ENCODE results near the gene ZNF423.

The ZNF423 gene

DNA sequence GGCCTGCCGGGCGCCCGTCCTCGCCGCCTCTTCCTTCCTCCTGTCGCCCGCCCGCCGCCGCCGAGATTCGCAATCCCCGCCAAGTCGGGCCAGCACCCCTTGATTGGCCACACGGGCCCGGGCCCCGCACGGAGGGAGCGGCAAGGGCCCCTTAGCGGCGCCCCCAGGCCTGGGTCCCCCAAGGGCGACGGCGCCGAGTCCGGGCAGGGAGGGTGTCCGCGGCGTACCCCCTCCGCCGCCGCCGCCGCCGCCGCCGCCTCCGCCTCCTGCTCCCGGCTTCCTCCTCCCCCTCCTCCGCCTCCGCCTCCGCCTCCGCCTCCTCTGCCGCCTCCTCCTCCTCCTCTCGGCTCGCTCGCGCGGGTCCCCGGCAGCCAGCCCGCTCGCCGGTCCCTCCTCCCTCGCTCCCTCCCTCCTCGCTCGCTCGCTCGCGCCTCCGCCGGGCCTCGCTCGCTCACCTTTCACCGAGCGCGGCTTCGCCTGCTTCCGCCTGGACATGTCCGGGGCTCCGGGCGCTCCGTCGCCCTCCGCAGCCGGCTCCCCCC, 561 bp downstream of the ZNF423 start:
- Histone ChIP-seq H3K4me1 (peaks cover 0 to 47% (median 34%) of the 10 kb centered on the region in 4 donors), H3K27ac (peak overlapping the region; percentile 86 to 89), H3K27me3 (no peaks in the 10 kb centered on the region), H3K4me3 (peak overlapping the region; percentile 74 to 86), H3K9me3 (no peaks in the 10 kb centered on the region), H3K36me3 (no peaks in the 10 kb centered on the region)
- peak; percentile 82 to 95 for DNase-seq
- TF ChIP-seq, protein P1, sequence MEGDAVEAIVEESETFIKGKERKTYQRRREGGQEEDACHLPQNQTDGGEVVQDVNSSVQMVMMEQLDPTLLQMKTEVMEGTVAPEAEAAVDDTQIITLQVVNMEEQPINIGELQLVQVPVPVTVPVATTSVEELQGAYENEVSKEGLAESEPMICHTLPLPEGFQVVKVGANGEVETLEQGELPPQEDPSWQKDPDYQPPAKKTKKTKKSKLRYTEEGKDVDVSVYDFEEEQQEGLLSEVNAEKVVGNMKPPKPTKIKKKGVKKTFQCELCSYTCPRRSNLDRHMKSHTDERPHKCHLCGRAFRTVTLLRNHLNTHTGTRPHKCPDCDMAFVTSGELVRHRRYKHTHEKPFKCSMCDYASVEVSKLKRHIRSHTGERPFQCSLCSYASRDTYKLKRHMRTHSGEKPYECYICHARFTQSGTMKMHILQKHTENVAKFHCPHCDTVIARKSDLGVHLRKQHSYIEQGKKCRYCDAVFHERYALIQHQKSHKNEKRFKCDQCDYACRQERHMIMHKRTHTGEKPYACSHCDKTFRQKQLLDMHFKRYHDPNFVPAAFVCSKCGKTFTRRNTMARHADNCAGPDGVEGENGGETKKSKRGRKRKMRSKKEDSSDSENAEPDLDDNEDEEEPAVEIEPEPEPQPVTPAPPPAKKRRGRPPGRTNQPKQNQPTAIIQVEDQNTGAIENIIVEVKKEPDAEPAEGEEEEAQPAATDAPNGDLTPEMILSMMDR (IDR thresholded peaks at IDR 0.05): no peak
- intact Hi-C loops (cut with DNase I; ENCODE audit: low total_unique reads): loop anchor here (2.0 to 10.0 kb wide), 4 partner anchors 21 to 889 kb away; partner anchors contain the start of gene CYLD

DNA sequence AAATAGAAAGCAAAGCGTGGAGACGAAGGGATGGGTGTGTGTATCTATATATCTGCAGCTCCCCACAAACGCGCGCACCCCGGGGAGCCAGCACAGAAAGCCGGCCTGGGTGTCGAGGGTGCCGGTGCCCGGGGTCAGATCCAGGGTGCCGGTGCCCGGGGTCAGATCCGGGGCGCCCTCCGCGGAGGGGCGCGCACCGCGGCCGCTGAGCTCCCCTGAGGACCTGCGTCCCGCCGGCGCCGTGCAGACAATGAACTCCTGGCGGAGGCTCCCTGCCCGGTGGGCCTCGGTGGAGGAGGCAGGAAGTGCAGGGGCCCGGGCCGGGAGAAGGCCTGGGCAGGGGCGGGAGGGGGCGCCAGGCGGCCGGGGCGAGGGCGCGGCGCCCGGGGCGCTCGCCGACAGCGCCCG, 1.1 kb downstream of the ZNF423 start:
- DNase-seq: peak; percentile 34 to 68
- TF ChIP-seq, protein P1 (IDR thresholded peaks at IDR 0.05): no peak
- peak overlapping the region; percentile 86 to 89 for H3K27ac ChIP-seq
- H3K4me3 ChIP-seq: peak overlapping the region; percentile 74 to 86
- H3K9me3 ChIP-seq: no peaks in the 10 kb centered on the region
- intact Hi-C loops (cut with DNase I; ENCODE audit: low total_unique reads): loop anchor here (2.0 to 10.0 kb wide), 4 partner anchors 20 to 890 kb away; partner anchors contain the start of gene CYLD
- no peaks in the 10 kb centered on the region for H3K27me3 ChIP-seq
- peaks cover 0 to 47% (median 34%) of the 10 kb centered on the region in 4 donors for H3K4me1 ChIP-seq
- H3K36me3 ChIP-seq: no peaks in the 10 kb centered on the region

DNA sequence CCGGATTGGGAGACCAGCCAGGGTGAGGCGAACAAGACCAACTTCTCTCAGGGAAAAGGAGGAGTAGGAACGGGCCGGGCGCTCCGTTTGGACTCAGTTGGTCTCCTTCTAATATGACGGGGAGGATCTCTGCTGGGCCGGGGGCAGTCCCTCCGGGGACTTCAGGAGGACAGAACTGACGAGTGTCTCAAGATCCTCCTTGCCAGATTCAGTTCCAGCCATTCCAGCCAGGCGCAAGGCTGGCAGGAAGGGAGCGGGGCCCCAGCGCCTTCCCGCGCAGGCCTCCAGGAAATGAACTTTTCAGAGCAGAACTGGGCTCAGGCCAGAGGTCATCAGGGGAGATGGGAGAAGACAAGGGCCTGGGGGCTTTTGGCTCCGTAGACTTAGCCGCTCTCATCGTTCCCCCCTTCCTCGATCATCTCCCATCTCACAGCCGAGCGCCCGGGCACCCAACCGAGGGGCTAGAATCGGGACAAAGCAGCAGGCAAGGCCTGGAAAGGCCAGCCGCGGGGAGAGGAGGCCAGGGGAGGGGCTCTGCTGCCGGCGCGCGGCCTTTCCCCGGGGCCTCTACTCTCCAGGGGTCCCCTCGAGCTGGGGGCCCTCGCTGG, 1.6 kb downstream of the ZNF423 start:
- Histone ChIP-seq H3K36me3 (no peaks in the 10 kb centered on the region), H3K9me3 (no peaks in the 10 kb centered on the region), H3K27me3 (no peaks in the 10 kb centered on the region), H3K27ac (peak overlapping the region; percentile 86 to 89), H3K4me3 (peak overlapping the region; percentile 74 to 86), H3K4me1 (peaks cover 0 to 42% (median 32%) of the 10 kb centered on the region in 4 donors)
- TF ChIP-seq, protein P1 (IDR thresholded peaks at IDR 0.05): no peak
- DNase-seq: peak; percentile 28 to 72
- intact Hi-C loops (cut with DNase I; ENCODE audit: low total_unique reads): loop anchor here (2.0 to 10.0 kb wide), 2 partner anchors 19 to 891 kb away; partner anchors contain the start of gene CYLD

DNA sequence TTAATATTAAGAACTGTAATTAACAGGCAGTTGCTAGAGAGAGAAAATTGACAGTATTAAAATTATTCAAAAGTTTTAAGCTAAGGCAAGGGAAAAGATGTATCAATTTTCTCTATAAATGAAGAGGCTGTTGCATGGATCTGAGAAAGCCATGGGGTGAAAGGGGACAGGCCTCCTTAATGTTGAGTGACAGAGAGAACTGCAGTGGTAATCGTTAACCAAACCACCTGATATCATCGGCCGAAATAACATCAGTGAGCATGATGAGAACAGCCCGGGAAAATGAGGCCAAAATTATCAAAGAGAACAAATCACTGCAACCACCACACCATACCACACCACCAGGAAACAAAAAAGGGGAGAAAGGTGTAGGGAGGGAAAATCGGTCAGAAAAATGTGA, 3.6 kb downstream of the ZNF423 start:
- no peaks in the 10 kb centered on the region for H3K36me3 ChIP-seq
- no peak for DNase-seq
- peaks cover 0 to 24% (median 13%) of the 10 kb centered on the region in 4 donors for H3K4me1 ChIP-seq
- TF ChIP-seq, protein P1 (IDR thresholded peaks at IDR 0.05): no peak
- intact Hi-C loops (cut with DNase I; ENCODE audit: low total_unique reads): loop anchor here (10.0 kb wide), 1 partner anchor 893 kb away; the partner anchor contains the start of gene CYLD
- H3K27me3 ChIP-seq: no peaks in the 10 kb centered on the region
- no peak overlapping the region for H3K4me3 ChIP-seq
- no peaks in the 10 kb centered on the region for H3K9me3 ChIP-seq
- H3K27ac ChIP-seq: no peak overlapping the region

DNA sequence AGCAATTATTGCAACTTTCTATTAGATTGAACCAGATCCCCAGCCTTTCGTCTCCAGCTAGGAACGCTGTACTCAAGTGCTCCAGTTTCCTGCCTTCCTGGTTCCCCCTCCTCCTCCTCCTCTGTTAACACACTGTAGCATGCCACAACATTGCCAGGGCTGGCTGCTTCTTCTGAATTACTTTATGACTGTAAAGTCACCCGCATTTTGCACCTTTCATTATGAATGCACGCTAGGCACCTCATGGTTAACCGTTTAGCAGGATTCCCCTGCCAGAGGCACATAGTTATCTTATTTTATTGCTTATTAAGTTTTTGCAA, 4.5 kb downstream of the ZNF423 start:
- H3K4me3 ChIP-seq: no peak overlapping the region
- H3K4me1 ChIP-seq: peaks cover 0 to 23% (median 12%) of the 10 kb centered on the region in 4 donors
- TF ChIP-seq, protein P1 (IDR thresholded peaks at IDR 0.05): no peak
- H3K27ac ChIP-seq: no peak overlapping the region
- no peak for DNase-seq
- intact Hi-C loops (cut with DNase I; ENCODE audit: low total_unique reads): loop anchor here (10.0 kb wide), 1 partner anchor 893 kb away; the partner anchor contains the start of gene CYLD
- H3K27me3 ChIP-seq: no peaks in the 10 kb centered on the region
- no peaks in the 10 kb centered on the region for H3K36me3 ChIP-seq
- H3K9me3 ChIP-seq: no peaks in the 10 kb centered on the region

Measured in tibial artery (tissue), 4 donors.